ENCODE measurements around the gene ANKRD16.
"Not testable (repeated sequence)": the region's sequence is repeated elsewhere in the genome, so short reads cannot be mapped to it uniquely, and the experiment has no call there.

ANKRD16 gene

DNA sequence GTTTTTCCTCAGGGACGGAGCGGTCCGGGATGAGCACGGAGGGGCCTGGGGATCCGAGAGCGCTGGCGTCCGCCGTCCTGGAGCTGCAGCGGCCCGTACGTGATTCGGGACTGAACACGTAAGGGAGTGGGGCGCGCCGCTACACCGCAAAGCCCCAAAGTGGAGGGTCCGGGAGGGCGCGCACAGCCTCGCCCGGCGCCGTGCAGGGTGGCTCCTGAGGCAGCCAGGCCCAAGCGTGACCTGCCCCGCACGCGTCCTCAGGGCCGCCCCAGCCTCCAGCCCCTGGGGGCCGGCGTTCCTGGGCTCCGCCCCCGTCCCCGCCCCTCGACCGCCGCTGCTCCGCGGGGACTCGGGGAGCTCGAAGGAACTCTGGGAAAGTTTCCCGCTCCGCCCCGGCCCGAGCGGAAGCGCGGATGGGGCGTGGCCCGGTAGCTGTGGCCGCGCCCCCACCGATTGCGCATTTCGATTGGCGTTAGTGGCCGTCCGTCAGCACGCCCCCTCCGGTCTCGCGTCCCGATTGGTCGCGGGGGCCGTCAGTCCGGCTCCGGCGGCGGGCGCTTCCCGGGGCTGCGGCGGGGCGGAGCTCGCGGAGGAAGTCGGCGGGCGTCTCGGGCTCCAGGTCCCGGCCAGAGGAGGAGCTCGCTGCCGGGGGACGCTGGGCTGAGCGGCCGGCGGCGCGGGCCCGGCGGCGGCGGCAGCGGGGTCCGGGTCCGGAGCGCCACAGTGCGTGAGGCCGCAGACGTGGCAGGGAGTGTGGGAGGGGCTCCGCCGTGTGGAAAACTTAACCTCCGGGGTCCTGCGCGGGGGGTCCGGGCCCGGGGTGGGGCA lies at the start of gene ANKRD16, which contains the start of gene FBH1:
Gene ANKRD16, minus strand, starts transcription at position 270 of the 828 bp plus-strand sequence. CDS start 539 bp downstream, outside the sequence.
Gene FBH1, plus strand, starts transcription at position 620 of the 828 bp plus-strand sequence. Its CDS starts 103 bp downstream, at position 723.
- no peak for FAIRE-seq

GRCh38 chr10:5938291-5938690 lies 48.6 kb upstream of the ANKRD16 start:
- no peak for FAIRE-seq

GRCh38 chr10:5937016-5937415 lies 47.3 kb upstream of the ANKRD16 start:
- no peak for FAIRE-seq

DNA sequence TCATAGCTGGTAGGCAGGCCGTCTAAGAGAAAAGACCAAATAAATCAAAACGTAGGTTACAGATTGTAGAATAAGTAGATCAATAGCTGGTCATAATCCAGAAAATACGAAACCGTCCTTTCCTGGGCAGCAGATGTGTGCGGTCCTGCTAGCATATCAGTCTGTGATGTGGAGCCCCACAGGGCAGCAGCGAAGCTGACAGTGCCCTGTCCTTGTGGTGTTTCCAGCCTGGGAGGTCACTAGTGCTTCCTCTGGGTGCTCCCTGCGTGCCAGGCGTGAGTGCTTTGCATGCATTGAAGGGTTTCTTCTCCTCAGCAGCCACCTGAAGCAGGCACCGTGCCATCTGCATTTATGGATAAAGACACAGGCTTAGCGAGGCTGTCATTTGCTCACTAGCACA lies 45.9 kb upstream of the ANKRD16 start:
- no peak for FAIRE-seq

DNA sequence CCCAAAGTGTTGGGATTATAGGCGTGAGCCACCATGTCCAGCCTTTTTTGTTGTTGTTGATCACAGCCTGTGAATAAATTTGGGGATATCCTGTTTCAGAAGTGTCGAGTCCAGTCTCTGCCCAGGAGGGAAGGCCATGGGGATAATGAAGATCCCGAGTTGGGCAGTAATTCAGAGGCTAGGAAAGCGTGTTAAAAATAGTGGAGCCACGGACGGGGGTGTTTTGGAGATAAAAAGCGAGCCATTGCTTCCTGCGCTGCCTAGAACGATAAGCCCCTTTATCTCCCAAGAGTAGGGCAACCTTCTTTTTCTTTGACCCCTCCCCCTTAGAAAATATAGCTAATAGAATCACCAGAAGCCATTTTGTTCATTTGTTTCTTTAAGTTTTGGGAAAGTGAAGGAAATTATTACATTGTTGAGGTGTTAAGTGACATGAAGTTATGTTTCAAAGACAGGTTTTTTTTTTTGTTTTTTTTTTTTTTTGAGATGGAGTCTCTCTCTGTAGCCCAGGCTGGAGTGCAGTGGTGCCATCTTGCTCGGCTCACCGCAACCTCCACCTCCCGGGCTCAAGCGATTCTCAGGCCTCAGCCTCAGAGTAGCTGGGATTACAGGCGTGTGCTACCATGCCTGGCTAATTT lies 44.3 kb upstream of the ANKRD16 start:
- FAIRE-seq, result no peak

DNA sequence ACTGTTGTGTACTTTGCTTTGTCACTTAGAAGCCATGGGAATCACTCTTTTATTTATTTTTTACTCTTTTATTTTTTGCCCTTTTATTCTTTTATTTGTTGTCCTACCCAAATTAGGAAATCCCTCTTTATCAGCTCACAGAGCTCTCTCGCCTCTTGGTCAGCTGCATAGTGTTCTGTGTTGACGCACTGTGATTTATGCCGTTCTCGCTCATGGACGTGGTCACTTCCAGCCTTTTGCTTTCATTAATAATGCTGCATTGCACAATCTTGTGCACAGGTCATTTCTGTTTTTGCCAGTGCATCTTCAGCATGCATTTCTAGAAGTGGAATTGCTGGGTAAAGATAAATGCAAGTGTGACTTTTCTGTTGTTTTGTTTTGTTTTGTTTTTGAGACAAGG lies 42.7 kb upstream of the ANKRD16 start:
- no peak for FAIRE-seq

GRCh38 chr10:5930272-5930671 lies 40.6 kb upstream of the ANKRD16 start:
- FAIRE-seq, result no peak

DNA sequence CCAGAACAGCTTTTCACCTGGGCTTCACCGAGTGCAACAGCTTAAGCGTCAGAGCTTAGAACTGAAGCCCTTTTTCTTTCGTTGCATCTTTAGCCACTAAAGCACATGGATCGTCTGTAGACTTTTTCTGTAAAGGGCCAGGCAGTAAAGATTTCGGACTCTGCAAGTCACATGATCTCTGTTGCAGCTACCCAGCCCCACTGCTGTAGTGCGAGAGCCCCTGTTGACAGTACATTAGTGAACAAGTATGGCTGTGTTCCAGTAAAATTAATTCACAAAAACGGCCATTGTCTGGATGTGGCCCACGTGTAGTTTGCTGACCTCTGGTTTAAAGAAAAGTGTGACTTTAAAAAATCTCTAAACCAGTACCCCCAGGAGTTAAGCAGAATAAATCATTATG lies 39.7 kb upstream of the ANKRD16 start:
- no peak for FAIRE-seq

GRCh38 chr10:5927306-5927705 lies 37.6 kb upstream of the ANKRD16 start:
- FAIRE-seq, result no peak

DNA sequence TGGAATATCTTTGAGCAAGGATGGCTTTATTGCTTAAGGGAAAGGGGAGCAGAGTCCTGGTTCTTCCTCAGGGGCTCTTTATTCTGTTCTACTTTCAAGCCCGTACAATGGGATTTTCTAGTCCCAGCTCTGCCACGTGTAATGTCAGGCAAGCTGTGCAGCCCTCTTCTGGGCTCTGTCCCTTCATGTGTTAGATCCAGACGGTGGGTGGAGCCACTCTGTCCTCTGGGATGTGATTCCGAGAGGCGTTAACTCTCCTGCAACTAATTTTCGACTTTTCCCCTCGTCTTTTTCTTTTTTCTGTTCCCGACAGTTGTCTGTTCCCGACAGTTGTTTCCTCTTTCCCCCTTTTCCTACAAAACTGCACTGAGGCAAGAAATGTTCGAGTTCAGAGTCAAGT lies 35.2 kb upstream of the ANKRD16 start:
- FAIRE-seq, result no peak

DNA sequence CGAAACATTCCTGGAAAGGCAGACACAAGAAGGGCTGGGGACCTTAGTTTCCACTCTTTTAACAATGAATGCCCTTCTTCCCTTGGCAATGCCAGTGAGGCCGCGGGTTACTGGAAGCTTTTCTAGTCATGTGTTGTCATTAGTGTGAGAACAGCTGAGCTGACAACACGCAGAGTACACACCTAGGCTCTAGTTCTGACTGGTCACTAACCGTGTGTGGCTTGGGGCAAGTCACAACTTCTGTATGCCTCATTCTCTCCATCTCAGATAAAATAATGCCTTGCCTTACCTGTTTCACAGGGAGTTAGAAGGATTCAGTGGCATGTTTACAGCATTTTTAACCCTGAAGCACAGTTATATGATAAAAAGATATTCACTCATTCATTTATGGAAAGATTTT lies 32.1 kb upstream of the ANKRD16 start:
- no peak for FAIRE-seq

- FAIRE-seq, result no peak
These were observed 29.9 kb upstream of the ANKRD16 start for GRCh38 chr10:5919568-5919967.

GRCh38 chr10:5918763-5919162 lies 29.1 kb upstream of the ANKRD16 start:
- no peak for FAIRE-seq

DNA sequence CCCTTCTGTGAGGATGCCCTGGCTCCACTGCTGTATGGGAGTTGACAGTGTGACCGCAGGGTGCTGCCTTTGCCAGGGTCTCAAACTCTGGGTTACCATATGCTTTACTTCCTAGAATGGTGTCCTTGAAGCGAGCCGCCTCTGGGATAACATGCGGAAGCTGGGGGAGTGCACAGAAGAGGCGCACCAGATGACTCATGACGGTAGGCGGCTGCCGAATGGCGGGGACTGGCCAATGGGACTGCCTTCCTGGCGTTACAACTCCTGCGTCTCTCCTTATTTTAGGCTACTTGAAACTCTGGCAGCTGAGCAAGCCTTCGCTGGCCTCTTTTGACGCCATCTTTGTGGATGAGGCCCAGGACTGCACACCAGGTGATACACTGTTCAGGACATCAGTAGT lies 27.6 kb upstream of the ANKRD16 start:
- FAIRE-seq, result no peak

DNA sequence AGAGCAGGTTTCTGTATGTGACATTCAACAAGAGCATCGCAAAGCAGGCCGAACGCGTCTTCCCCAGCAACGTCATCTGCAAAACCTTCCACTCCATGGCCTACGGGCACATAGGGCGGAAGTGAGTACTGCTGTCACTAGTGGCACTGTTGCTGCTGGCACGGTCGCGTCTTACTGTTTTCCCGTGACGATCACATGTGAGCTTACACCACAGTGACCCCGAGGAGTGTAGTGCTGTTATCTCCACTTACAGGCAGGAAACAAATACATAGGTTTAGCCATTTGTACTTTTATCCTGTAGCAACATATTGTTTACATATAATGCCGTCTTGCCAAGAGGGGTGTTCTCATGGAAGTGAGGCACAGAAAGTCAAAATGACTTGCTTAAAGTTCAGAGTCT lies 25.8 kb upstream of the ANKRD16 start:
- no peak for FAIRE-seq

DNA sequence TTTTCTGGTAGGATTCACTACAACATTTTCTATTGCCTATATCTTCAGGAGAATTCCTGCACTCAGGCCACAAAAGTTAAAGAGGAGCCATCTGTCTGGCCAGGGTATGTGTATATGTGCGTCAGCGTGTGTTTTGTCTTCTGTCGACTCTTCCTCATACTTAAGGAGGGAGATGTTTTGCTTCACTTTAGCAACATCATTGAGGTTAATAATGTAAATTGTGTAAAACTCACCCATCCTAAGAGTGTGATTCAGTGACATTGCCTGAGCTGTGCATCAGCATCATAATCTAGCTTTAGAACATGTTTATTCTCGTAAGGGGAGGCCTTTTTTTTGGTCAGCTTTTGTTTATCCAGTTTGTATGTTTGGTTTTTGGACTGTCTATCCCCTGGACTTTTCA lies 24.0 kb upstream of the ANKRD16 start:
- FAIRE-seq, result no peak

DNA sequence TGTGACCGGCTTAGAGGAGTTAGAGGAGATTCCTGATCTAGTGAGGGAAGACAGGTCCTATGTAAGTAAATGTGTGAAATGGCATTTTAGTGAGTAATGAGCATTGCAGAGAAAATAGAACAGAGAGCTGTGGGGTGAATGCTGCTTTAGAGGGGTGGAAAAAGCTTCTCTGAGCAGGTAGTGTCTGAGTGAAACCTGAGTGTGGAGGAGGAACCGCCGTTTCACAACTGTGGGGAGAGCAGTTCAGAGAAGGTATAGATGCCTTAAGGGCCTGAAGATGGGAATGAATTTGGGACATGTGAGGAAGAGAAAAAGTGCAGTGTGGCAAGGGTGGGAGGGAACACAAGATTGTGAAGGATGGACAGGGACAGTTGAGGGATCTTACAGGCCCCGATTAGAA lies 22.0 kb upstream of the ANKRD16 start:
- FAIRE-seq, result no peak

GRCh38 chr10:5910323-5911100 lies 20.8 kb upstream of the ANKRD16 start:
- no peak for FAIRE-seq

DNA sequence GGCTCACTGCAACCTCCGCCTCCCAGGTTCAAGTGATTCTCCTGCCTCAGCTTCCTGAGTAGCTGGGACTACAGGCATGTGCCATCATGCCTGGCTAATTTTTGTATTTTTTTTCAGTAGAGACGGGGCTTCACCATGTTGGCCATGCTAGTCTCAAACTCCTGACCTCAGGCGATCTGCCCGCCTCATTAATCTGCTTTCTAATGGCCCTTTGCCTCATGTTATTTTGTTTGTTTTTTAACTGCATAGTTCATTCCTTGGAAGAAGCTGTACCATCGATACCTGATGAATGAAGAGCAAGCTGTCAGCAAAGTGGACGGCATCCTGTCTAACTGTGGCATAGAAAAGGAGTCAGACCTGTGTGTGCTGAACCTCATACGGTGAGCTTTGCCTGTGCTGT lies 19.0 kb upstream of the ANKRD16 start:
- FAIRE-seq, result not testable (repeated sequence)

- no peak for FAIRE-seq
These were observed 17.0 kb upstream of the ANKRD16 start for GRCh38 chr10:5906651-5907050.

DNA sequence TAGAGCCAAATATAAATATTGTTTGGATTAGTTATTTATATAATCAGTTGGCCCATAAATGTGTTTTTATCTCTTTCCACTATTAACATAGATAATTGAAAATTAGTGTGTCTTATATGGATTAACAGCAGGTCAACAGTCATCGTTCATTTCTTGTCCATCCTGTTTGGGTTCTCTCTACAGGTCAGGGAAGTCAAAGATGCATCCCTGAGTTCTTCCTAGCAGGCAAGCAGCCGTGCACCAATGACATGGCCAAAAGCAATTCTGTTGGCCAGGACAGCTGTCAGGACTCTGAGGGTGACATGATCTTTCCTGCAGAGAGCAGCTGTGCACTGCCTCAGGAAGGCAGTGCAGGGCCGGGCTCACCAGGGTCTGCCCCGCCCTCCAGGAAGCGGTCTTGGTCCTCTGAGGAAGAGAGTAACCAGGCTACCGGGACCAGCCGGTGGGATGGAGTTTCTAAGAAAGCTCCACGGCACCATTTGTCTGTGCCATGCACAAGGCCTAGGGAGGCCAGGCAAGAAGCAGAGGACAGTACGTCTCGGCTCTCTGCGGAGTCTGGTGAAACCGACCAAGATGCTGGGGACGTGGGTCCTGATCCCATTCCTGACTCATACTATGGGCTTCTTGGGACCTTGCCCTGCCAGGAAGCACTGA lies 16.3 kb upstream of the ANKRD16 start:
- FAIRE-seq, result no peak

DNA sequence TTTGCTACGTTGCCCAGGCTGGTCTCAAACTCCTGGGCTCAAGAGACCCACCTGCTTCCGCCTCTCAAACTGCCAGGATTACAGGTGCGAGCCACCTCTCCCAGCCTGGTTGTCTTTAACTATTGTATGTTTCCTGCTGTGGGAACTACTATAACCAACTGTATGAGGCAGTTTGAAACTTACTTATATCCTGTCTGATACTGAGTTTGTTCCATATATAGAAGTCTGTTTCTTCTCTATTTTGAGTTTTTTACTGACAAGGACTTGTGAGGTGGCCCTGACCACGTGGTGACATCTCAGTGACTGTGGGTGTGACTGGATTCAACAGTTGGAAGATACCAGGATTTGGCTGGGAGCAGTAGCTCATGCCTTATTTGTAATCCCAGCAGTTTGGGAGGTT lies 14.5 kb upstream of the ANKRD16 start:
- FAIRE-seq, result no peak

DNA sequence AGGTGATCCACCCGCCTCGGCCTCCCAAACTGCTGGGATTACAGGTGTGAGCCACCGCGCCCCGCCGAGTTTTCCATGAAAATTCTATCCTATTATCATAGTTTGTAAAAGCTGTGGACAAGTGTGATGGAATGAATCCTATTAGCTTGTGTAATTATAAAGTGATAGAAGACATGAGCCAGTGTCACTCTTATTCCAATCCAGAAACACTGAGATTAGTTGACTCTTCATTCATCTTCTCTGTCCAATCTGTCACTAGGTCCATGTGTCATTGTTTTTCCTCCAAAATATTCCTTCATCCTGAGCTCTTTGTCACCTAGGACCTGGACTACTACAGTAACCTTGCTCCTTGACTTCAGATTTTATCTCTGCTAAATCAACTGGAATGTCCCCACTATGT lies 13.9 kb upstream of the ANKRD16 start:
- no peak for FAIRE-seq

Data from TTC549 (cell line).